ENCODE measurements around the gene GALK2.

Gene GALK2

DNA sequence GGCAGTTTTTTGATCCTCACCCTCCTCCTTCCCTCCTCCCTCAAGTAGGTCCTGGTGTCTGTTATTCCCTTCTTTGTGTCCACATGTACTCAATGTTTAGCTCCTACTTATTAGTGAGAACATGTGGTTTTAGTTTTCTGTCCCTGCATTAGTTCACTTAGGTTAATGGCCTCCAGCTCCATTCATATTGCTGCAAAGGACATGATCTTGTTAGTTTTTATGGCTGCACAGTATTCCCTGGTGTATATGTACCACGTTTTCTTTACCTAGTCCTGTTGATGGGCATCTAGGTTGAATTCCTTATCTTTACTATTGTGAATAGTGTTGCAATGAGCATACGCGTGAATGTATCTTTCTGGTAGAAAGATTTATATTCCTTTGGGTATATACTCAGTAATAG is 191.3 kb downstream of the GALK2 start:
- DNase-seq, result no peak

DNA sequence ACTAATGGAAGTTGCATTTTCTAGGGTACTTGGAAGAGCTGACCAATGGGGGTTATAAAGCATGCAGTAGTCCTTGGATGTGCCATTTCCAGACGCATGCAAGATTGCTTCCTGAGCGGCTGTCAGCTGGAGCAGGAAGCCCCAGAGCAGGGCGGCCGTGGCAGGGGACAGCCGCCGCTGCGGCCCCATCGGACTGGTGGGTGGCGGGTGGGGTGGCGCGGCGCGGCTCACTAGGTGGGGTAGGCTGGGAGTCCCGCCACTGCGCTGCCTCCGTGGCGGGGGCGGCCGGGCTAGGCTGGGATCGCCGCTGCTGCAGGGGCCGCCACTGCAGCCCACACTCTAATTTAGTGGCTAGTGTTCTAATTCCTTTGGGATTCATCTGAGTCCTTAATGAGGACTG is 196.4 kb downstream of the GALK2 start:
- no peak for DNase-seq

DNA sequence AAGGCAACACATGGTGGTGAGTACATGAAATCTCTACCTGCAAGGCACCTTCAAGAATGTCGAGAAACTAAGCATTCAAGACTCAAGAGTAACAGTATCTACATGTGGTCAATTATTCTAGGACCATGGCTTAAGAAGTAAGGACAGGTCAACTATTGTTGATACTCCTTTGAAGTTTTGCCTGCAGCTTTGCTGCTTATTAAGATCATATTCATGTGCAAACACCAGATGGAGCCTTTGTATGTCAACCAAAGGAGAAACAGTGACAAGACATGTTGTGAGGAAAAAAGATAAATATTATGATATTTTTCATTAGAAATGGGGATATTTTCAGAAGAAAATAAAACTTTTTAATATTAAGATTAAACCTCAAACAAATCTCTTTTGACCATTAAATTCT is 200.7 kb downstream of the GALK2 start:
- peak in 1 of 3 experiments; percentile 16 for DNase-seq

DNA sequence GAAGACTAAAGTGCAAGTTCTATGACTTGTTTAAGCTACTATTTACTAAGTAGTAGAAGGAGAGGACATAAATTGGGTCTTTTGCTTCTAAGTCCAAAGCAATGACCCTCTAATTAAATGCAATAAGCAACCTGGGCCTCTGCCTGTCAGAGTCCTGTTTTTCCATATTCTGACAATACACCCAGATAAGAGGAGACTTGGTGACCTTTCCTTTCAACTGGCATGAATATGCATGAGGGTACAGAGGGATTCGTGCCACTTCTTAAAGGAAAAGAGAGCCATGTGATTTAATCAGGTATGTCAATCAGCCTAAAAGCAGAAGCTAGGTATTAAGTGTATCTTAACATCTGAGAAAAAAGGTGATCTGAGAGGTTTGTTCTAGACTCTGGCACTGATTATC is 202.3 kb downstream of the GALK2 start:
- DNase-seq, result no peak

DNA sequence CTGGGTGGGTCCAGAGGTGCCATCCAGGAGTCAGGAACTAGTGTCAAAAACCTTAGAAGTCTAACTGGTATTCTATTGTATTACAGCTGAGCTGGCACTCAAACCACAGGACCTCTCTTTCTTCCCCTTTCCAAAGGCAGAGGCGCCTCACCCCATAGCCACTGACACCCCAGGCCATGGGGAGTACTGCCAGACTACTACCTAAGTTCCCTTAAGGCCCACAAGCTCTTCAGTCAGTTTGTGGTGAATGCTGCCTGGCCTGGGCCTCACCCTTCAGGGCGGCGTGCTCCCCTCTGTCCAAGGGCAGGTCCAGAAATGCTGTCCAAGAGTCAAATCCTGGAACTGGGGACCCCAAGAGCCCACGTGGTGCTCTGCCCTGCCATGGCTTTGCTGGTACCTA is 209.9 kb downstream of the GALK2 start:
- no peak for DNase-seq

DNA sequence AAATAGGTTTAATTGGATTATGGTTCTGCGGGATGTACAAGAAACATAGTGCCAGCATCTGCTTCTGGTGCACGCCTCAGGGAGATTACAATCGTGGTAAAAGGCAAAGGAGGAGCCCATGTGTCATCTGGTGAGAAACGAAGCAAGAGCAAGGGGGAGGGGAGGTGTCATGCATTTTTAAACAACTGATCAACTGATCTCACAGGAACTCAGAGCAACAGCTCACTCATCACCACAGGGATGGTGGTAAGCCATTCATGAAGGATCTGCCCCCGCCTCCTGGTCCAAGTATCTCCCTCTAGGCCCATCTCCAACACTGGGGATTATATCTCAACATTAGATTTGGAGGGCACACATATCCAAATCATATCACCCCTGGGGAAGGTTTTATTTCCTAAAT is 210.9 kb downstream of the GALK2 start:
- no peak for DNase-seq
